HEK293 (cell line): ENCODE data around the gene TSPAN3.

Experiments
- BCL6B ChIP-seq: fragments of 450-650 bp; formaldehyde crosslinking; IDR thresholded peaks from 2 replicates; pipeline ENCODE4 v1.5.1; 2017; ENCODE audit warnings: missing biosample characterization, missing genetic modification characterization
- CTCF ChIP-seq: fragments of 450-650 bp; formaldehyde crosslinking; IDR thresholded peaks from 2 replicates; pipeline ENCODE4 v1.5.1; 2016; ENCODE audit warnings: missing biosample characterization, missing genetic modification characterization
- GLI2 ChIP-seq: fragments of 450-650 bp; formaldehyde crosslinking; IDR thresholded peaks from 2 replicates; pipeline ENCODE4; 2017; ENCODE audit warnings: missing biosample characterization, missing genetic modification characterization, low read depth, borderline replicate concordance
- INSM2 ChIP-seq: fragments of 450-650 bp; formaldehyde crosslinking; IDR thresholded peaks from 2 replicates; pipeline ENCODE4 v1.5.1; 2016; ENCODE audit warnings: missing biosample characterization, missing genetic modification characterization
- REST ChIP-seq: fragments of 450-650 bp; formaldehyde crosslinking; IDR thresholded peaks from 2 replicates; pipeline ENCODE4 v1.5.1; 2016; ENCODE audit warnings: missing biosample characterization, missing genetic modification characterization
- ZBTB11 ChIP-seq: fragments of 450-650 bp; formaldehyde crosslinking; conservative IDR thresholded peaks from 2 replicates; pipeline ENCODE4 v1.5.1; 2016; ENCODE audit warnings: low read depth, missing biosample characterization, missing genetic modification characterization
- ZNF585B ChIP-seq: fragments of 450-650 bp; formaldehyde crosslinking; IDR thresholded peaks from 2 replicates; pipeline ENCODE4 v1.5.1; 2016; ENCODE audit warnings: missing biosample characterization, missing genetic modification characterization
- ZNF777 ChIP-seq: fragments of 450-650 bp; formaldehyde crosslinking; IDR thresholded peaks from 2 replicates; pipeline ENCODE4 v1.5.1; 2017; ENCODE audit warnings: missing biosample characterization, missing genetic modification characterization, borderline replicate concordance

- TF ChIP-seq ZBTB11 (tag by site-specific recombination): no peak
- TF ChIP-seq CTCF (tag by site-specific recombination): no peak
- TF ChIP-seq BCL6B (tag by site-specific recombination): no peak
- no peak for TF ChIP-seq REST (tag by site-specific recombination)
- no peak for TF ChIP-seq GLI2 (tag by site-specific recombination)
- TF ChIP-seq ZNF777: no peak
- TF ChIP-seq INSM2: no peak
- no peak for TF ChIP-seq ZNF585B (tag by site-specific recombination)
Observed at GRCh38 chr15:77060546-77060945, 10.4 kb downstream of the TSPAN3 start.
